Measurements from ENCODE around the gene KRTAP10-4.

DNA sequence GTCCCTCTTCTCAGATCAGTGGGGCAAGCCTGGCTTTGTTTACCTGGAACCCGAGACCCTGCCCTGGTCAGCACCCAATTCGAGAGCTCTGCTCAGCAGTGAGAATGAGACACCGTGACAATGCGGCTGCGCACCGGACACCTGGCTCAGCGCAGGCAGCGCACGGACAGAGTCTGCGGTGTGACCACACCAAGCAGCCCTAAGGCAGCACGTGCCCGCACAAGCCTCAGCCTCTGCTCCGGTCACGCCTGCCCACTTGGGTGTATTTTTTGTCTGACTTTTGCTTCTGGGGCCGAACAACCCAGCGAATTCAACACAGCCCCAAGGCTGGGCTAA is 43.0 kb downstream of the KRTAP10-4 start:
- TF ChIP-seq CTCF (IDR thresholded peaks at IDR 0.05; ENCODE audit: low read depth, low read length, missing input control): no peak
- TF ChIP-seq YY1 (IDR thresholded peaks at IDR 0.05): no peak
- TF ChIP-seq, protein P1, sequence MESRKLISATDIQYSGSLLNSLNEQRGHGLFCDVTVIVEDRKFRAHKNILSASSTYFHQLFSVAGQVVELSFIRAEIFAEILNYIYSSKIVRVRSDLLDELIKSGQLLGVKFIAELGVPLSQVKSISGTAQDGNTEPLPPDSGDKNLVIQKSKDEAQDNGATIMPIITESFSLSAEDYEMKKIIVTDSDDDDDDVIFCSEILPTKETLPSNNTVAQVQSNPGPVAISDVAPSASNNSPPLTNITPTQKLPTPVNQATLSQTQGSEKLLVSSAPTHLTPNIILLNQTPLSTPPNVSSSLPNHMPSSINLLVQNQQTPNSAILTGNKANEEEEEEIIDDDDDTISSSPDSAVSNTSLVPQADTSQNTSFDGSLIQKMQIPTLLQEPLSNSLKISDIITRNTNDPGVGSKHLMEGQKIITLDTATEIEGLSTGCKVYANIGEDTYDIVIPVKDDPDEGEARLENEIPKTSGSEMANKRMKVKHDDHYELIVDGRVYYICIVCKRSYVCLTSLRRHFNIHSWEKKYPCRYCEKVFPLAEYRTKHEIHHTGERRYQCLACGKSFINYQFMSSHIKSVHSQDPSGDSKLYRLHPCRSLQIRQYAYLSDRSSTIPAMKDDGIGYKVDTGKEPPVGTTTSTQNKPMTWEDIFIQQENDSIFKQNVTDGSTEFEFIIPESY (IDR thresholded peaks at IDR 0.05): no peak
- no peak for TF ChIP-seq GABPA (IDR thresholded peaks at IDR 0.05 in 1 of 2, conservative IDR thresholded peaks at IDR 0.05 in 1 of 2)
- no peak for TF ChIP-seq ATF3 (IDR thresholded peaks at IDR 0.05)
